Activated CD4-positive, alpha-beta T cell treated with anti-CD3 and anti-CD28 coated beads for 4 hours (primary cell): ENCODE results near the gene HELZ2.

Experiments
- DNase-seq, 2 donors: peaks; one replicate each; pipeline ENCODE4 v3.0.0-alpha.2; 2020

HELZ2 gene

DNA sequence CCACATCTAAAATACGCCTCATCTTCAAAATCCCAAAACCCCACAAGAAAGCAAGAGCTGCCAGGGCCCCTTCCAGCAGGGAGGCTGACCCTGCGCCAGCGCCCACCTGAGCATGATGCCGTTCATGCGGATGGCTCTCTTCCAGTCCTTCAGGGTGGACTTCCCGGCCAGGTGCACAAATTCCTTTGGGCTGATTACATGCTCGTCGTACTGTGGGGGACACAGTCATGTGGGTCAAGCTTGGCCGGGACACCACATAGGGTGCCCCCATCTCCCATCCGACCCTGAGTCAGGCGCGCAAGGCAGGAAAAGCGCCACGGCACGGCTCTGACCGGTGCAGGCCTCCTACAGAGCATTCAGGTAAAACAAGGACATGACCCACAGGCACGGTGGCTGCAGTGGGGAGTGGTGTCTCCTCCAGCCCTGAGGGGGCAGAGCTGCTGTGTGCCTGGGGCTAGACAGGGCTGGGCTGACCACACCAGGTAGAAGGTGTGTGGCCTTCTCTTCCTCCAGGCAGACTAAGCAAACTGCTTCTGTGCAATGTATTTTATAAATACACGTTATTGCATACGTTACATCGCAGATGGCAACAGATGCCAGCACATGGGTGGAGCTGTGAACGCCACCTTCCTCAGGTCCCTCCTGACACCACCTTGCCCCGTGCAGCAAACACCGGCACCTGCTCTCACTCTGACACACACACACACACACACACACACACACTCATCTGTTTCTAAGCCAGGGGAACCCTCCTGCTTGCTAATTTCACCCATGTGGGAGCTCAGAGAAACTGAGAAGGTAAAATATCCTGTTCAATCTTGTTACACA lies 23.8 kb upstream of the HELZ2 start:
- no peak for DNase-seq

DNA sequence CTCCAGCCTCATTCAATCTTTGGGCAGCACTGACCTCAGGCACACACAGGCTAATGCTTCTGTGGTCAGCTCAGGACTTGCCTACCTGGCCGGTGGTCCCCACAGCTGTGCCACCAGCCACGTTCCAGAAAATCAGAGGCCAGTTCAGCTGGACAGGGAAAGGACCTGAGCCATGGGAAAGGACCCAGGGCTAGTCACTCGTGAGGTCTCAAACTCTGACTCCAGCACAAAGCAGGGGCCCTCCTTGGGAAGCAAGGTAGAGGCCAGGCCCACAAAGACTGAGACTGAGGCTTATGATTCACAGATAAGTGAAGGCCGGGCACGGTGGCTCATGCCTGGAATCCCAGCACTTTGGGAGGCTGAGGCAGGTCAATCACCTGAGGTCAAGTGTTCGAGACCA lies 22.4 kb upstream of the HELZ2 start:
- DNase-seq, result no peak

DNA sequence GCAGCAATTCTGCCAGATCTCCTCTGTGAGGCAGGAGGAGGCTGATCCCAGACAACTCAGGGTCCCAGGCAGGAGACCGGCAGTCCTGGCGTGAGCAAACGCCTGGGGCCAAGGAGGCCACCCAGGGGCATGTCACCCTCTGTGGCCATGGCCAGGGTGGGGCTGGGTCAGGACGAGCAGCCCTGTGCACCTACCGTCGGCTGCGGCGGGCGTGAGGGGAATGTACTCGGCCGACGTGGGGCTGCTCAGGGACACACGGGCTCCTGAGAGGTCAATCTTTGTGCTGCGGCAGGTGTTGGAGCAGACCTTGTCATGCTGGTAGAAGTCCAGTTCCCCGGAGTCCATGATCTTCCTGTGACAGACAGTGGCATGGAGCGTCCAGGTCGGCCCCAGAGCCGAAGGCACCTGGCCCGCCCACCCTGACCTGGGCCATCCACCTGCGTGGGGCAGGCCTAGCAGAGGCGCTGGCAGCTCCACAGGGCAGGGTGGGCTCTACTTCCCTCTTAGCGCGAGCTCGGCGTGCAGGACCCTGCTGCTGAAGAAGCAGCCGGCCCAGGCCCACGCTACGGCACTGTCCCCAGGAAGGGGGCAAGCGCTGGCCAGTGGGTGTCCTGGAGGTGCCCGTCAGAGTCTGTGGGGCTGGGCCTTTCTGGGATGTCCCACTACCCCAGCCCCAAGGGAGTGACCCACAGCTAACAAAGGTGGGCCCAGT lies 21.5 kb upstream of the HELZ2 start:
- DNase-seq, result no peak

DNA sequence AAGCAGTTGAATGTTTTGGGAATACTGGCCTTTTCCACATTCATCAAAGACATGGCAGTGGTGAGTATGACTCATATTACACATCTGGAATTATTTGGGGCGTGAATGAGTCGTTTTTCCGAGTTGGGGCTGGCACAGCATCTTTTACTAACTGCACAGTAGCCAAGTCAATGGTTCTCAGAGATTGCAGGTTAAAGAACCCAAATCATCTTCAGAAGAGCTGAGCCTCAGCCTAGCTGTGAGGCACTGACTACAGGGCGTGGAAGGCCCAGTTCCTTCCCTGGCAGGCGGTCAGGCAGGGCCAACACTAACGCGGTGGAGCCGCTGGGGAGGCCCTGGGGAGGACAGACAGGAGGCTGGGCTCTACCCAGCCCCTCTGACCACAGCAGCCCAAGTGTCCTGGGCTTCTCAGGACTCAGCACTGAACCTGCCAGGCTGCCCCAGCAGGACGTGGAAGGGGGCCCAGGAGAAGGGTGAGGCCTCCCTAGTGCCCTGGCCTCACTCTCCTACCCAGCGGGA lies 20.1 kb upstream of the HELZ2 start:
- no peak for DNase-seq

DNA sequence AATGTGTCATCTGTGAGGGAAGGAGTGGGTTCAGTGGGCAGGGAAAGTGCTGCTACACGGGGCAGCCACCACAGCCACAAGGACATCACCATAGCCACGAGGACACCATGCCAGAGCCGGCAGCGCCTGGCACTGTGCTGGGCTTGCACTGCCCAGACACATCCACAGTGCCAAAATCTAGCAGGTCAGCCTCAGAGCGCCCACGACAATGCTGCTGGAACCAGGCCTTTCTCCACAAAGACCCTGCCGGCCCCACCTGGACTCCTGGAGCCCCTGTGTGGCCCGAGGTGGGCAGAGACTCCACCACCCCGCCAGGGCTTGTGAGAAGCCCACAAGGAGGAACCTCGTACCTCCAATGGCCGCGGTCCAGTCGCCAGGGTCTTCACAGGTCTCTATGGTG lies 18.6 kb upstream of the HELZ2 start:
- no peak for DNase-seq

DNA sequence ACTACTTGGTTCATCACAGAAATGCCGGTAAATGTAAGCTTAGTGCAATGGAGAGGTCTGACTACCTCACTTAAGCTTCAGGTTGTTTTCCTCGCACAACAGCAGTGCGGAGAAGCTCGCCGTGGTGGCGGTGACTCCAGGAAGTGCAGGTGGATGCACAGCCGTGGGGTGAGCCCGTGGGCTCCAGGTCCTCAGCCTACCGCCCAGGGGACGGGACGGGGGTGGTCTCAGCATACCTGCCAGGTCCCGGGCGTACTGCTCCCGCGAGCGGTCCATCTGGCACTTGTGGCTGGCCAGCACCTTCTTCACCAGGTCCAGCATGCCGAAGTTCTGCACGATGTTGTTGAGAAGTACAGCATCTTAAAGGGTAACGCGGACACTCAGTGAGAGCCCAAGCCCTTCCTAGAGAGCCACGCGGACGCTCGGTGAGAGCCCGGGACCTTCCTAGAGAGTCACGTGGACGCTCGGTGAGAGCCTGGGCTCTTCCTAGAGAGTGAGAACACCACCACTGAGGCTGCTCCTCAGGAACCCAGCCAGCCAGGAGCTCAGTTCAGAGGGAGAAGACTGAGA lies 17.8 kb upstream of the HELZ2 start:
- DNase-seq, result no peak

DNA sequence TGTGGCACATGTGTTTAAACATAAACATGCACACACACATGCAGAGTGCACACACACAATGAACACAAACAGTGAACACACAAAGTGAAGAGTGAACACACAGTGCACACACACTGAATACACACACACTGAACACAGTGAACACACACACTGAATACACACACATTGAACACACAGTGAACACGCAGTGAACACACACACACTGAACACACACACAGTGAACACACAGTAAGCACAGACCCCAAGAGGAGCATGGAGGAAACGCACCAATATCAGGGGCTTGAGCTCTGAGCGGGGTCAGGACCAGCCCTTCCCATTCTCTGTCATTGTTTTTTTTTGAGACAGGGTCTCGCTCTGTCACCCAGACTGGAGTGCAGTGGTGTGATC lies 17.1 kb upstream of the HELZ2 start:
- no peak for DNase-seq

DNA sequence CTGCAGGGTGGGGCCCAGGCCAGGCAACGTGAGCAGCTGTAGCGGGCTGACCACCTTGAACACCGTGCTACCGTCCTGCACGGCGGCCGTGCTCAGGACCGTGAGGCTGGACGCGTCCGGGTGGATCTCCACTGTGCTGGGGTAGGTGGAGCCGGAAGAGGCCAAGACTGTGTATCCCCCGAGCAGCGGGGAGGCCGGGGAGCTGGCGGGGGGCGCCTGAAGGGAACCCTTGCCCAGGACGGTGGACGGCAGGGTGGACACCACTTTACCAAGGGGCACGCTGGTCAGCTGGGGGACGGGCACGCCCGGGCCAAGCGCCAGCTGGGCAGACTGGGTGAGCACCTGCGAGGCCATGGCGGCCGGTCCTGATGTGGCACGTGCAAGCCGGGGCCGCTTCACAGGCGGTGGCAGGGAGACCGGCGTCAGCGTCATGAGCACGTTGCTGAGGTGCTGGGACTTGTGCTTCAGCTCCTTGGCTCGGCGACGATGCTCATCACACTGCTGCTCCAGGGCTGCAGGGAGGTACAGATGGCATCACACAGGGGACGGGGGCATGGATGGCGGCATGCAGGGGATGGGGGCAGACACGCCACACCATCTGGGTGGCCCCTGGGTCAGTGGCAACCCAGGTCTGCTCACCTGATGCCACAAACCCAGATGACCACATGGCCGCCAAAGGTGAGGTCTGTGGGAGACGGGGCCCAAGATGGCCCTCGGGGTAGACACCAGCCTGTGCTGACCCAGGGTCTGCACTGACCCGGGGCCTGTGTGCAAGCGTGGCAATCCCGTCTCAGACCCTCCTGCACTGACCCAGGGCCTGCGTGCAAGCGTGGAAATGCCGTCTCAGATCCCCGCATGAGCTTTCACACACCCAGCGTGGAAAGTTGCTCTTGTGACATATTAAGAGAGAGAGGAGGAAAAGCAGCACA lies 16.4 kb upstream of the HELZ2 start:
- no peak for DNase-seq

DNA sequence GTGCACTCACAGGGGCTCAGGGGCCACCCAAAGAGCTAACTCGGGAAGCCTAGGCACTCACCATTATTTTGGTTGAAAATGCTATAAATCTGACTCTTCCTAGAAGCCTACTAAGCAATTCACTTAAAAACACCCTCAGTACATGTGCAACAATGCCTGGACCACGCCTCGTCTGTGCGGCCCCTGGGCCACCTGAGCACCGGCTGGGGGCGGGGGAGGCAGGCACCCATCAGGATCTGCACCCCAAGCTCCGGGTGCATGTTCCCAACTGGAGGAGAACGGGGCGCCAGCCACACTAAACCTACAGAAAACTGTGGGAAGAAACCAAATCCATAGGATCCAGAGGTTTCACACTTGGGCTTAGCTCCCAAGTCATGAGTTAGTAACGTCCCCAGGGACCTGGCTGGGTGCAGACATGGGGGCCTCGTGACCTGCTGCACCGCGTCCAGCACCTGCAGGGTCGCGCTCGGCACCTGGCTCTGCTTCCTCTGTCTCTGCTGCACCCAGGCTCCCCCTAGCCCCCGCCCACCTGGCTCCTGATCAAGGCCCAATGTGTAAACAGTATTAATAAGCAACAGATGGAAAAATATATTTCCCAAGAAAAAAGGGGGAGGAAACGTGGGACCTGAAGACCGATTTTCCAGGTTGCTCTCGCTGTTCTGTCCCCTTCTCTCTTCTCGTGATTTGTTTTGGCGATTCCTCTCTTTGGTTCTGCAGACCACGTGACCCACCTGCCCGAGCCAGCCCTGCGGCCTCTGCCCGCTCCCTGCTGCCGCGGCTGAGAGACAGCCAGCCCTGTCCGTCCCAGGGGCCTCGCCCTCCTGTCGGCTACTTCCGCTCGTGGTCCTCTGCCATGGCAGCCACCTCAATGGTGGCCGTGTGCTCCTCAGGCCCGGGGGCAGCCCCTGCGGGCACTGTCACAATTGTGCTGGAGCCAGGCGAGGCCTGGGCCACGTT lies 15.5 kb upstream of the HELZ2 start:
- DNase-seq, result no peak

DNA sequence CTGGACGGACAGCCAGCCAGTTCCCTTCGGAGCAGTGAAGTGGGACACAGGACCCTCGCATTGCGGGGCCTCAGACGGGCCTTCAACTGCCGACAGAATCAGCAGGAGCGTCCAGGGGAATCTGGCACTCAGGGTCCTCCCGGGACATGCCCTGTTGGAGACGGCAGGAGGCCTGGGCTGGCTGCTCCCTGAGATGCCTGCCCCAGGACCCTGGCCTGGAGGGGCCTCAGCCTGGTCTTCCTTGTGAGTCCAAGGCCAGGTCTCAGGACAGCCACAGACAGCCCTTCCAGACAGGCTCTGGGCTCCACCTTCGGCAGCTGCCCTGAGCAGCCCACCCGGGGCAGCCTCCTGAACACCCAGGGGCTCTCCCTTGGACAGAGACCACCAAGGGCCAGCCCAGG lies 14.6 kb upstream of the HELZ2 start:
- DNase-seq, result no peak

DNA sequence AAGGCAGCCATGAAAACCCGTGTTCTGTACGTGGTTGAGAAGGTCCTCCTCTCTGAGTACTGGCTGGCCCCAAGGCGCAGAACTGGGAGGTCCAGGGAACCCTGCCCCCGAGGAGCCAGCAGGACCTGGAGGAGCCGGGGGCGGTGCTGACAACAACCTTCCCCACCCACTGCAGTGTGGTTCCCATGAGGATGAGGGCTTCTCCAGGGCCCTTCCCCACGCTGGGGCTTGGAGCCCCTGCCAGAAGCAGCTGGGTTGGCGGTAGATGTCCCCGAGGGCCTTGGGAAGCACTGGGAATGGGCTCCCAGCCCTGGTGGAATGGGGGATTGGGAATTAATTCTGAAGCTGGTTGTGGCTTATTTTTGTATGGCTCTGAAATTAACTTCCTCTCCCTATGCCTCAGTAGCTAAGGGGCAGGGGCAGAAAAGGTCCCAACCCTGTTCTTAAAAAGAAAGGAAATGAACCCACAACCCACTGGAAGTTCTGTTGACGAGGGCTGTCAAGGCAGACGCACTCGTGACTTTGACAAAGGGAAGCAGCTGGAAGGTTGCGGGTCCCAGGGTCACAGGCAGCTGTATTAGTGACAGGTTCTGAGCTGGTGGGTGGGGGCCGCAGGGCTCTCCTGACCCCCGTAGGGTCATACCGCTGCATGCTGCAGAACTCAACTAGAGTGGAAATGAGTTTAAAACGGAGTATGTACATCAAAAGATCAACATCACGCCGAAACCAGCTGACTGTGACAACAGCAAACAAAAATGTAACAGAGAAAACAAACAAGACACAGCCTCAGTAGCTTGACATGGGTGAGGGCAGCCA lies 13.9 kb upstream of the HELZ2 start:
- no peak for DNase-seq

DNA sequence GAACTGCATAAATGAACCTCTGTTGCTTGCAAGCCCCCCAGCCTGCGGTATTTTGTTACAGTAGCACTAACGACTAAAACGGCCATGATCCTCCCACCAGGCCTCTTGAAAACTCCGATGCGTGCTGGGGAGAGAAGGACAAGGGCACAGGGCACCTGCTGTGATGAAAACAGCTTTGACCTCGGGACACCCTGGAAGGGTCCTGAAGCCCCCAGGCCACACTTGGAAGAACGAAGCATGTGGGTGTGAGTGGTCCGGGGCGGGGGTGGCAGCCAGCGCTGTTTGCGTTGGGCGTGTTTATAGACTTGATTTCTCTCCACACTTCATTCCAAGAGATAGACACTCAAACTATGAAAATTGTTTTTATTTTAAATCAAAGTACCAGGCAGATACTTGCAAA lies 13.2 kb upstream of the HELZ2 start:
- no peak for DNase-seq

DNA sequence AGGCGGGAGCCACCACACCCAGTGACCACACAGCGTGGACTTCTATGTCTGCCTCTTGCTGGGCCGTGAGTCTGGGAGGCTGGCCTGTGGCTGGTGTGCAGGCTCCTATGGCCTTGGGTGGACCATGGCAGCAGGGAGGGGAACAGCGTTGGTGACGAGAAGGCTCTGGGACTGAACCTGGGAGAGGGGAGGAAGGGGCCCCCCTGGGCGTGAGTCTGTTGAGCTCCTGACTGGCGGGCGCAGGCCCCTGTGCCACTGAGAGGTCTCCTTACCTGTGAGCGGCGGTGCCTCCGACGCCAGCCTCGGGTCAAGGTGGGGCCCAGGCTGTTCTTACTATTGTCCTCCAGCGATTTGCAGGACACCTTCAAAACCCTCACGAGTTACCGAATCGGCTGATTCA lies 12.8 kb upstream of the HELZ2 start:
- no peak for DNase-seq

DNA sequence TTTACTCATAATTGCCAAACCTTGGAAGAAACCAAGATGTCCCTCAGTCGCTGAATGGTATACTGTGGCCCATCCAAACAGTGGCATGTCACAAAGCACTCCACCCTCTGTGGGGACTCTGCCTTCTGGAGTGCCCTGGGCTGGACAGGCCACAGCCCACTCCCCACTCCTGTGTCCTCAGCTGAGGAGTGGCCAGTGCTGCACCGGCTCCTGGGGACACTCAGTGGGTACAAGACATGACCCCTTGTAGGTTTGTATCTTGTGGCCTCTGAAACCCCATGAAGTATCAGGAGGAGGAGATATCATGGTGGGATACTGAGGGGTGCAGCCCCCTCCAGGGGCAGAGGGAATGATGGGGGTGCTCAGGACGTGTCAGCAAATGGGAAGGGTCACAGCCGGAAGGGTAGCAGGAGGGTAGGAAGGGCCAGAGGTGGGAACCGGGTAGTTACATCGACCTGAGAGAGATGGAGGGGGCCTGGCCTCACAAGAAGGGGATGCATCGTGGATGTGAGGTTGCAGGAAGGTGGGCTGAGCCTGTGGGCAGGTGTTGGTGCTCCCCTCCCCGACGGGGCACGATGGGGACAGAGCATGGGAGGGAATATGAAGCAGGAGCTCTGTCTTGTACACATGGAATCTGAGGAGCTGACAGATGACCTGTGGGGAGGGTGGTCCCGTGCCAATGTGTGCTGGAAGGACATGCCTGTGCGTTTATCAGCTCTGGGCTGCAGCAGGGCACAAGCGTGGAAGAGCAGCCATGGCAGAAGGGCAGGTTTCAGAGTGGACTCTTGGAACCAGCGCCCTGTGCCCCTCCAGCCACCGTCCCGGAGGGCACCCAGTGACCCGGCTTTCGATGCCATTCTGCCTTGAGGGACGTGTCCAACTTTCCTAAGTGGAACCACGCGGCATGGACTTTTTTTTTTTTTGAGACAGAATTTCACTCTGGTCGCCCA lies 11.9 kb upstream of the HELZ2 start:
- no peak for DNase-seq

DNA sequence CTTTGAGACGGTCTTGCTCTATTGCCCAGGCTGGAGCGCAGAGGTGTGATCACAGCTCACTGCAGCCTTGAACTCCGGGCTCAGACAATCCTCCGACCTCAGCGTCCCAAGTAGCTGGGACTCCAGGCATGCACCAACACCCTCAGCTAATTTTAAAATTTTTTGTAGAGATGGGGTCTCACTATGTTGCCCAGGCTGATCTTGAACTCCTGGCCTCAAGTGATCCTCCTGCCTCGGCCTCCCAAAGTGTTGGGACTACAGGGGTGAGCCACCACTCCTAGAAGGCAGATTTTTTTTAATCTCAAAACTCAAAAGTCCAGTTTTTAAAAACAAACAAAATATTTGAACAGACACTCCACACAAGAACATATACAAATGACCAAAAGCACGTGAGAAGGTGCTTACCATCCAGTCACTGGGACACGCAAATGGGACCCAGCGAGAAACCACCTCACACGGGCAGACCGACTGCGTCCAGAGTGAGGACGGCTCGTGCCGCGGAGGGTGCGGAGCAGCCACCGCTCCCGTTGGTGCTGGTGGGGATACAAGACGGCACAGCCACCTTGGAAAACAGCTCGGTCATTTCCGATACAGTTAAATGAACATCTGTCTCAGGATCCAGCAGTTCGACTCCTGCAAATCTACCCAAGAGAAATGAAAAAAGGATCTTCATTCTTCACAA lies 8.5 kb upstream of the HELZ2 start:
- no peak for DNase-seq

DNA sequence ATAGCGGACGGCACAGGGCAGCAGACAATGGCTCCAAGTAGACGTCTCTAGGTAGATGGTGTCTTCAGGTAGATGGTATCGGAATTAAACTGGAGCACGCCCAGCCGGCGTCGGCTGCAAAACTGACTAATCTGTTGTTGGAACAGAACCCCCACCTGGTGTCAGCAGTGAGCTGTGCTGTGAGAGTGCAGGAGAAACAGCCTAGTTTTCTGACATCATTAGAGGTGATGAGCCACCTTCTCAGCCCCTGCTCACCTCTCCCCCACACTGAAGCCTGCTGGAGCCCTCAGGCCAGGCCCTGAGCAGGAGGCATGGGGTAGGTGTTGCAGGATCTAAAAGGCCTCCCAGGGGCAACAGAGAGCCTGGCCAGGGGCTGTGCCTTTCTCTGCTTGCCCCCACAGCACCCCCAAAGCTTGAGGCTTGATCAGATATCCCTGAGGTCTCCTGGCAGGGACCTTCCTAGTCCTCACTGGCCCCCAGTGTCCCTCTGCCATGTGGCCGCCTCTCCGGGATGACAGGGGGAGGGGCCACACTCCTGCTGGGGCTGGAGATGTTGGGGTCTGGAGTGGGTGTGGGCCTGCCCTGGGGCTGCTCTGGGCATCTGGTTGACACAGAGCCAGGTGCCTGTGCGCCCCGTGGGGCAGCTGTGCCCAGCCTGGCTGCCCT lies 6.9 kb upstream of the HELZ2 start:
- peak; percentile 74 to 76 for DNase-seq

DNA sequence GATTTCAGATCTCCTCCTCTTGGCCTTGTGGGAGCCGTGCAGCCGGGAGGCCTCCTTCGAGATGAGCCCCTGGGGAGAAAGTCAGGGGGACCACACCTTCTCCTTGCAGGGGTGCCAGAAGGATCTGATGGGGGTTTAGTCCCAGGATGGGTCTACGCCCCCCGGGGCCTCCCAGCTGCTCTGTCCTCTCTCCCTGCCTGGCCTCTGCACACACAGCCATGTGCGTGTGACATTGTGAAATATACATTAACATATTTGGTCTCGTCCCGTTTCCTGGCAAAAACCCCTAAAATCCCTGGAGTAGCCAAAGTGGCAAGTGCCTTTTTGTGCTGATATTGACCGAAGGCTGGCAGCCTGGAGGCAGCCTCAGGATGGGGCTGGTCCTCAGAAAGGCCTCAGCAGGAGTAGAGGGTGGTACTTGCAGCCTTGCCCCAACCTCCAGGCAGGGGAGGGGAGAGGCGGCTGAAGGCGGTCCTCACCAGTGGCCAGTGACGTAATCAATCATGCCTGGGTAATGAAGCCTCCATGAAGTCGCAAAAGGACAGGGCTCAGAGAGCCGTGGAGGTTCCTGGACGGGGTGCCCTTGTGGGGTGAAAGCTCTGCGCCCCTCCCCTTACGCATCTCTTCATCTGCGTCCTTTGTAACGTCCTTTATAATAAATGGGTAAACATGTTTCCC lies 5.1 kb upstream of the HELZ2 start:
- no peak for DNase-seq
